Activated T-cell treated with anti-CD3 and anti-CD28 coated beads for 24 hours (primary cell): ENCODE measurements around the gene FHOD3.

Experiments used
- DNase-seq: peaks from one replicate; pipeline ENCODE4 v3.0.0-alpha.2; 2020; ENCODE audit warnings: low read depth

The FHOD3 gene

DNA sequence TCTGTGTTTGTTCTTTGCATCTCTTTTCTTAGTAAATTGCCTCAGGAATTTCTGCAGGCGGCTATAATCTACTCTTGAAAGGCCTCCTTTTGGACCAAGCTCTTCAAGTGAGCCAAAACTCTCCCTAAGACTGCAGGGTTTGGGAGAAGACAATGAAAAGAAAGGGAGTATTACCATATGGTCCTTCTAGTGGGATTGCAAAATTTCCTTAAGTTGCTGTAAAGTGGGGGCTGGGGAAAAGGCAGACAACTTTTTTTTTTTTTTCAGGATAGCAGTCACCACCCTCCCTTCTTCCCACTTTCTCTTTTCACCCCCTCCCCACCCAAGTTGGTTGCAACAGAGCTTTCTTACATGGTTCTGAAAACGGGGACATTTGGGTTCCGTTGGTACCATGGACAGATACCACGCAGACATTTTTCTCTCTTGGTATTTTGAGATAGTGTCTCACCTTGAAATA is 183.7 kb downstream of the FHOD3 start:
- no peak for DNase-seq

DNA sequence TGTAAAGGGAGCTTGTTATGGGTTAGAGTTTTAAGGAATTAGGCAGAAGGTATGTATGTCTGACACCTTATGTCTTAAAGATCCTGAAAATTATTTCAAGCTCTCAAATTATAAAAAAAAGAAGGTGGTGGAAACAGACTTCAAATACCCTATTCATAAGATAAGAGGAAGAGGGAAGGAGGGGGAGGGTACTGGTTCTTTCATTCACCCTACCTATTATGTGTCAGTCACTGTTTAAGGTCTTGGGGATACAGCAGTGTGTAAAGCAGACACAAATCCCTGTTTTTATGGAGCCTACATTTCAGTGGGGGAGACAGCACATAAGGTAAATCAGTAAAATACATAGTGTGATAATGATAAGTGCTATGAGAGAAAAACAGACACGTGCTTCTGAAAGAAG is 184.4 kb downstream of the FHOD3 start:
- no peak for DNase-seq

DNA sequence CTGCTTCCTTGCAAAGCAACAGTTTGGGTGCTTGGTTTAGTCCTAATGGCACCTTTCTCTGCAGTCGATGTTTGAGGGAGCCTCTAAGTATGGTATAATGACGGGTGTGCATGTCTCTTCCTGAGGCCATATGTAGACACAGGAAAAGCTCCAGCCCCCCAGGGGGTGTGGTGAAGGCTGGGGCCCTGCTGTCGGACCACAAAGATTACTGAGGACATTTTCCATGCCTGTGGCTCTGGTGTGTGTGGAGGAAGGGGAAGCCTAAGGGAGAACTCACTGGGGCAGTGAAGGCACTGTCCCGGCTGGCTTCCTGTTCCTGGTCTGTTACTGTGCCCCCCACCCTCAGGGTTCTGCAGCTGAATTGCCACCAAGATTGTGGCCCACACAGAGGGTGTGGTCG is 187.1 kb downstream of the FHOD3 start:
- no peak for DNase-seq

DNA sequence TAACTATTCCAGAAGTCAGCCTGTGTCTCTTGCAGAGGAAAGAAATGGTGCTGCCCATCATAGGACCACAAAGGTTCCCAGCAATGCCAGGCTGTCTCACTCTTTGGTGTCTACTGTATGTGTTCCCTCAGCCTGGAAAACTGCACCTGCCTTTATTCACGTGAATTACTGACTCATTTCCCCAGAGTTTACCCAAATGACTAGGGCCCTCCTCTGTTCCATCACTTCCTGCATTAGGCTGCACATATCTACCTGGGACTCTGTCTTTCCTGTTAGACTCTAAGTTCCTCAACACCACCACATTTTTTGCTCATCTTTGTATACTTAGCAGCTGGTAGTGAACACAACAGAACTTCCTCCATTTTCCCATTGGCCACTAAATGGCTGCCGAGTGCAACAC is 188.3 kb downstream of the FHOD3 start:
- DNase-seq: no peak

DNA sequence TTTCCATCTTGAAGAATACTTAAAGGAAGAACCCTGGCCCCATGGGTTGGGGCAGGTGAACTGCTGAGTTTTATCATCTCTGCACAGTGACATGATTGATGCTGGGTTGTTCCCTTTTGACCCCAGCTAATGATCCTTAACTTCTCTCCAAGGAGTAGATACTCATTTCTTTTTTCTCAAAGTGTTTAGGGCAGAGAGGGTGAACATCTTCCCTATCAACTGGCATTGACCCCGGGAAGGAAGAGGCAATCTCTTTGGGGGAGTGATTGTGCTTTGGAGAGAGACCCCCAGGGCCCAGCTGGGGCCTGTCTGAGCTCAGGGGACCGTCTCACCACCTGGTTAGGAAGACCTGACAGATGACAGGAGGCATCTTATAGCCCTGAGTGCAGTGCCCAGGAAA is 190.6 kb downstream of the FHOD3 start:
- no peak for DNase-seq

DNA sequence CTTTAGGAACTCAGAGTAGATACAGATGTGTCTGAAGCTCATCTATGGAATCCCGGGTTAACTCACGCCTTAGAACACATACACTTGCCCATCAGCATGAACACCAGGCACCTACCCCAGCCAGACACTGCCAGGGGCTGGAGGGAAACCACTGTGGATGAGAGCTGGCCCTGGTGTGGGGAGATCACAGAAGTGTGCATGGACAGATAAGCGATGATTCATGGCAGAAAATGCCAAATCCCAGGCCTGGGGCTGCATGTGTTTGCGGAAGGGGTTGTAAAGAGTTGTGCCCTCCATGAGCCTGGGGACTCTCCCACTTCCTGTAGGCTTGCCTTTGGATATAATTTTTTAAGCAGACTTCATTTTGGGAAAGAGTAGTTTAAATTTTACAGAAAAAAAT is 193.4 kb downstream of the FHOD3 start:
- no peak for DNase-seq

DNA sequence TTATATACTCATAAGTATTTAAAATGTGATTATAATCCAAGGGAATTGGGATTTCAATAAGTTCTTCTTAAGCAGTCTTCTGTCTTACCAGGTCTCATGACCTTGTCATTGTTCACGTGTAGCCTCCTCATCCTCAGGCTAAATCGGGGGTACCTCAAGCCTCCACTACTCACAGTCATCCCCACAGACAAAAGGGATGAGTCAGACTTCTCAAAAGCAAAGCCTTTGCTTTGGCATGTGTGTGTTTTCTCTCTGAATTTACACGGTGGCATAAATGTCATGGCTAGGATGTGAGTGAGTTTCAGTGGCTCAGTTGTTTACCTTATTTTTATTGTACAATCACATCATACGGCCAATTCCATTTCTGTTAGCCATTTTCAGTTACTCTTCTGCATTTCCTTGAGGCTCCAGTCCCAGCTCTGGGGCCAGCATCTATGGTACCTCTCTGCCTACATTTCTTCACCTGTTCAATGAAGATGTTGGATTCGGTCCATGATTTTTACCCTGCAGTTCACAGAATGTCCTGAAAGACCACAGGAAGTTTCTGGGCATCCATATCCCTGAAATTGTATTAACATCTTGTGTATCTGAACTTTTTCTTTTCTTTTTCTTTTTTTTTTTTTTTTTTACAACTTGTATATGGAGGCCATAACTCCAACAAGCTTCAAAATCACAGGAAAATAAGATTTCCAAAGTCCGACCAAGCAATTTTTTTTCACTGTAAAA is 195.3 kb downstream of the FHOD3 start:
- DNase-seq: no peak

DNA sequence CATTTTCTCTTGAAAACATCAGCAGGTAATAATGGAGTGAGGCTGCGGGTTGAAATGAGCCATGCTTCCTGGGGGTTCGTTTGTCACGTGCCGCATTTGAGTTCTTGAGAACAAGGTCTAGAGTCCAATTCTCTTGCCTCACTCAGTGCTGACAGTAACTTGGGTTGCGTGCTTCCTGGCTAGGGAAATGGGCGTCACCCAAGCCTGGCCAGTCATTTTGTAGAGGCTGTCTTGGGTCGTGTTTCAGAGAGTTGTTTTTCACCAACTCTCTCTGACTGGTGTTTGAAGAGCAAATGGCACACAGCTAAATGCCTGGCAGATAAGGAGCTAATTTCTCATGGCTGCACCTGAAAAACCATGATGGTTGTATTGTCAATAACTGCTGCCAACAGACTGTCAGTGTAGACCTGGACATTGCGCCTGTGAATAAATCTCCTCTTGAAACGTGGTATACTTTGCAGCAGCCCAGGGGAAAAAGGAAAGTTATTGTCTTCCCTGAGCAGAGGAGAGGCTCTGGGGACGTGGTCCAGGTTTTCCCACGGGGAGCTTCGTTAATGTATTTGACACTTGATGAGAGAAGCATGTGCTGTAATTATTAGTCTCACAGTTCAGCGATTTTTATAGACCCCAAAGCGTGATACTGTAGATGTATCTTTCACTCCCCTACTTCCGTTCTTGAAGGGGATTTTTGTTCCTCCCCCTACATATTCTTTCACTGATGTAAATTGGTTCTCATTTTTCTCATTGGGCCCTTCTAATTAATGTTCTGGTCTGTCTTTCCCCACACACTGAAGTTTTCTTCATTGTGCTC is 196.0 kb downstream of the FHOD3 start:
- no peak for DNase-seq

DNA sequence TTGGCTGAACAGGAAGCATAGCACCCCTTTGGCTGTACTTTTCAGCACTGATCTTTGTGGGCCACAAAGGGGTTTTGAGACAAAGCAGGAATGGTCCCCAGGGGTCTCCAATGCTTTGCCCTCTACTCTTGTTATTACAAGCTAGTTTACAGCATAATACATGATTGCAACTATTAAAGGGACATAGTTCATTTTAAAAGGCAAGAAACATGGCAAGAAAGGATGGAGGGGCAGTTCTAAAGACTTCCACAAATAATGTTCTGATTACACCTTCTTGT is 196.6 kb downstream of the FHOD3 start:
- no peak for DNase-seq

DNA sequence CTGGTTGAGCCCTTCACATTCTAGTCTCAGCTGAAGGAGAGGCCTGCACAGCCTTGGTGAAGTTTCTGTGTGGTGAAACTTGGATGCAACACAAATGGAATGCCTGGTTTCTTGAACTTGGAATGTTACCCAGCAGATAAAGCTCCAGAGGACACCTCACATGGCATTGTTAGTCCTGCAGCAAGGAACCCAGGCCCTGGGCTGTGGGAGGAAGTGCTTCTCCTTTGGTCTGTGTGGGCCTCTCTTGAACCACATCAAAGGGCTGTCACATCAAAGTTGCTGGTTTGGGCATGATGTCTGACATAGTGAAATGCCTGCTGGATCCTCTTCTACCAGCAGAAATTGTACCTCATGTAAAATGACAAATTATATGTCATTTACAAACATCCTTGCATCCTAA is 198.5 kb downstream of the FHOD3 start:
- DNase-seq: no peak

DNA sequence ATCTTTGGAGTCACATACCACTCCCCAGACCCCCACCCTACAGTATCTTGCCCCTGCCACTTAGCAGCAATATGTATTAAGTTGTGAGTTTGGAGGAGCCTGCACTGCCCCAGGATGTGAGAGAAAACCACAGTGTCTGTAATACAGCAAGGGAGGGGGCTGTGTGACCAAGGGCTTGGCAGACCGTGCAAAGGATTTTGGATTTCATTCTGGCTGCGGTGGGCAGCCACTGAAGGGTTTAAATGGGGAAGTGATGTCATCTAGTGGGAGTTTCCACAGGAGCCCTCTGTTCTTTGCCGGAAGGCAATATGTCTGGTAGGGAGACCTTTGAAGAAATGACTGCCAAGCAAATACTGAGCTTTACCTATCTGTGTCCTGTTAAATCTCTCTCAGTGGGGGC is 202.4 kb downstream of the FHOD3 start:
- no peak for DNase-seq

DNA sequence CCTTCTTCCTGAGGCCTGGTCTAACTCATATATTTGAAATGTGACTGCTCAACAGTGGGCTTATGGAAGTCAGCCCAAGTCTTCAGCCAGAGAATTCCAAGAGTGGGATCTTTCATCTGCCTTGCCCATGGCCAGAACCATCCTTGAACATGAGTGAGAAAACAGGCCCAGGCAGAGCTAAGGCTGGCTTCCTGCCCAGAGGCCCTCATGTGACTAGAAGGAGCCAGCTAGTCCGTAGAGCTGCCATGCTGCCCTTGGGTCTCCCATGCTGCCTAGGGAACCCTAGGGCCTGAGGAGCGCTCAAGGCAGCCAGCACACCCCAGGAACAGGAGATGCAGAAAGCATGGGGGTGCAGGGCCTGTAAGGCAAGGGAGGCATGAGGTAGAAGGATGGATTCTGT is 203.6 kb downstream of the FHOD3 start:
- no peak for DNase-seq

DNA sequence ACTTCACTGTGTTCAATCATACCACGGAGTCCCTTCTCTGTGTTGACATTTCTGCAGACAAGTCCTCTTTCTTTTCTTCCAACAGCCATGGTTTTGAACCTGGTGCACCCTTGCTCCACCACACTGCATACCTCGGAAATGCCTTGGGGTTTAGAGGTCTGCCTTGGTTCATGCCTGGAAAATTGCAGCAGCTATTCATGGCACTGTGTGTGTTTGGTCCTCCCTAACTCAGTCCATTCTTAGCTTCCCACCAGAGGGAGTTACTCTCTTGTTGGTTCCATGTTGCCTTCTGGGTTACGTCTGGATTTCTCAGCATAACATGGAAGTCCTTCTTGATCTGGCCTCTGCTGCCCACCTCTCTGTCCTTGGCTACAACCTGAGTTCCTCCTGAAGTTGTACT is 206.0 kb downstream of the FHOD3 start:
- no peak for DNase-seq

DNA sequence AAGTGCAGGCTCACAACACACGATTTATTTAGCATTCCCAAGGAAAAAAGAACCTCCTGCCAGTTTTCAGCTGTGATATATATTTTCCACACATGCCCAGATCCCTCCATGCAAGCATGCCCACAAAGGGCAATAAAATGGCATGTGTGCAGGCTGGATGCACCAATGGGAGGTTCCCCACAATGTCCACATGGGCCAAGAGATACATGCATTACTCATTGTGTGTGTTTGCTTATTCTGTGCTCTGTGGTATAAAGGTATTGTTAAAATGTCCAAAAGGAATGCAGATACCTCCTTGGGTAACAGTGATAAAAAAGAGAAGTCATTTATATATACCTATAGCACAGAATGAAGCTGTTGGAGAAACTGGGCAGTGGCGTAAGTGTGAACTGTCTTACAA is 207.4 kb downstream of the FHOD3 start:
- no peak for DNase-seq

DNA sequence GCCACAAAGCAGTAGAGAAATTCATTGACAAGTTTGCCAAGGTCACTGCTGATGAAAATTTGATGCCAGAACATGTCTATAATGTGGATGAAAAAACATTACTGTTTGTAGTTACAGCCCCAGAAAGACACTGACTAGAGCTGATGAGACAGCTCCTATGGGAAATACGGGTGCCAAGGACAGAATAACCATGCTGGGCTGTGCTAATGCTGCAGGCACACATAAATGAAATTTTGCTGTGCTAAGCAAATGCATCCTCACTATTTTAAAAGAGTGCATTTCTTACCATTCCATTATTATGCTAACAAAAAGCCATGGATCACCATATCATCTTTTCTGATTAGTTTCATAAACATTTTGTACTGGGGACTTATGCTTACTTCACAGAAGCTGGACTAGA is 208.2 kb downstream of the FHOD3 start:
- DNase-seq: no peak

DNA sequence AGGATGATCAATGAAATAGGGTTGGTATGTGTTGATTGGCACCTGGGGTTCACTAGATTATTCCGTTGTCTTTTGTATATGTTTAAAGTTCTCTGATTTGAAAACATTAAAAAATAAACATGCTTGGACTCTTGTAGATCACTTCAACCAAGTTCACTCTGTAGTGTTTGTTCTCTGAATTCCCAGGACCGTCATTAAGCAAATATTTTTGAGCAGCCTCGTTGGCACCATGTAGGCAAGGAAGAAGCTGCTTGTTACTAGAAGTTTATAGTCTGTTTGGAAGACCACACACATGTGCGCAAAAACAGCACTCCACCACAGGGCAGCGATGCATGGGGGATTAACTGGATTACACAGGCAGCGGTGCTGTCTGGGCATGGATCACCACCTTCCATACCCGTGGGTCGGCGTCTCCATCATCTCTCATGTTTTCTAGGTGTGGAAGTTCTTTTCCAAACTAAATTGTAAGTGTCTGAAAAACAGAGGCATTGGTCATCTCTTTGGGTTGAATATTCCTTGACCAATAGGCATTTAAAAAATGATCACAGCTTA is 212.2 kb downstream of the FHOD3 start:
- no peak for DNase-seq

DNA sequence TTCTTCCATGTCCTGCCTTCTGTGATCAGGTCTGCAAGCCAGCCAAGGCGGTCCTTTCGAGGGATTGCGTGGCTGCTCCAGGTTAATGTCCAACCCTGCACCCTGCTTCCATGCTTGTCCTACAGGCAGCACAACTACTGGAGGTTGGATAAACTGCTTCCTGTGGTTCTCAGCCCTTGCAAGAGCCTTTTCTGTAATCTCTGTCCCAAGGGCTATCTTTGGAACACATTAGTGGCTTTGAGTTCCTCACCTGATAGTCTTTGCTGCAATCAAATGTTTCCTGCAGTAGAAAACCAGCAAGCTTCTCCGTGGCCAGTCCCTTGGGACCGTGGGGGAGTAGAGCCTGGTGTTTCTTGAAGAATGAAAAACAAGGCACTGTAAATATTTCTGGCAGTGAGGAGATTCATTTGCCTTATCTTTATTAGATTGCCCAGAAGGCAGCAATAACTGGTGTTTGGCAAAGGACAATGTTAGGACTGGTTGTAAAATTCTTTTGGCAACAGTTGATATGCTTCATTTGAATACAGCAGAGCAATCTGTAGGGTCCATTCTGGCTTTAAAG is 214.4 kb downstream of the FHOD3 start:
- DNase-seq: no peak

DNA sequence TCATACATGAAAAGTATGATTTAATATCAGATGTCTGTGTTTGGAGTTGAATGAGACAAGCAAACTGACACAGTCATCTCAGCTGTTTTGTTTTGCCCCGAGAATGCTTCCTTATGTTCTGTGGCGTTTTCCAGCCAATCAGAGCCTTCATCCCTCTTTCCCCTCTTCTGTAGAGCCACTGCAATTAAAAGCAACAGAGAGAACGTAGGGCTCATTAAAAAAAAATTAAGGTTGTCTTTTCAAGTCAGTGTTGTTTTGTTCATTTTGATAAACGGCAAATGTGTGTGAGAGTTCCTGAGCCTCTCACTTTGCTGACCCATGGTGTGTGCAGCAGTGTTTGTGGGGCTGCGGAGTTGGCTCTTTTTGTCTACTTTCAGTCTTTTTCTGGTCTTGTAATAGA is 216.0 kb downstream of the FHOD3 start:
- no peak for DNase-seq

DNA sequence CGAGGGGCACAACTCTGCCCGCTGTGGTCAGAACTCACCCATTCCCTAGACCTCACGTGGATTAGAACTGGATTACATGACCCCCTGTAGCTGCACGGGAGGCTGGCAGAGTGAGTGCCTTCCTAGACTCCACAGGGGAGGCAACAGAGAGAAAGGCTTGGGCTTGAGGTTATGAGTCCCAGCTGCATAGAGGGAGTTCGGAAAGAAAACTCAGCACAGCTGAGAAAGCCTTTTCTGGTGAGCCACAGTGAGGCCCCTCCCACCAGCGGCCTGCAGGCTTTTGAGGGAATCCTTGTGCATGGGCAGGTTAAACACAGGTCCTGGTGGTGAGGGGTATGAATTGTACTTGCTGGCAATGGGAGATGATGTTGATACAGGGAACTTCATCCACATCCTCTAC is 217.3 kb downstream of the FHOD3 start:
- DNase-seq: no peak

DNA sequence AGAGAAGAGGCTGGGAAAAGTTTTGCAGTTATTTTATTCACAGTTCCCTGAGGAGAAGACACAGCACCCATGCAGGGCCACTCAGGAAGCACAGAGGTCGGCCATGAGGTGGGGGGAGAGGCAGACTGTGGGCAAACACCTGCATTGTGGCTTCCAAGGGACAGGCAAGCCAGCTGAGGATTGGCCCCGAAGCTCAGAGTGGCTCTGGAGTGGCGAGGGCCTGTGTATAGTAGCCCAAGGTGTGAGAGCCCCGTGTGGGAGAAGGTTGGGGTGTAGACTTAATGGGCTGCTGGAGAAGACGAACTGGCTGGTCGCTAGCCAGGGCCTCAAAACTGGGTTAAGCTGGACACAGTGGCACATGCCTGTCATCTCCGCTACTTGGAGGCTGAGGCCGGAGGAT is 218.7 kb downstream of the FHOD3 start:
- DNase-seq: no peak

DNA sequence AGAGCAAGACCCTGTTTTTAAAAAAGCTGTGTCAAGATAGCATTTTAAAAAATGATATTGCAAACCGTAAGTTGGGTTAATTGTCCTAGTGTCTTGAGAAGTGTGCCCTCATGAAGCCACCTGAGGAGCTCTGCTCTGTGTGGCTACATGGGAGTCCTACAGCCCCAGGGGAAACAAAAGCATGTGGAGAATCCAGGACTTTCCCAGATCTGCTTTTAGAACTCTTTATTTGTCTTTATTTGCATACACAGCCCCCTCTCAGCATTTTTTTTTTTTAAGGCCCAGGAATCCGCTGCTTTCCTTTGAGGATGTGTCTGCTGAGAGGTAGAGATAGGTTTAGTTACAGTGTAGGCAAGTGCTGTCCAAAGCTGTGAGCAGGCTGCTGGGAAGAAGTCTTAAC is 219.2 kb downstream of the FHOD3 start:
- DNase-seq: no peak

DNA sequence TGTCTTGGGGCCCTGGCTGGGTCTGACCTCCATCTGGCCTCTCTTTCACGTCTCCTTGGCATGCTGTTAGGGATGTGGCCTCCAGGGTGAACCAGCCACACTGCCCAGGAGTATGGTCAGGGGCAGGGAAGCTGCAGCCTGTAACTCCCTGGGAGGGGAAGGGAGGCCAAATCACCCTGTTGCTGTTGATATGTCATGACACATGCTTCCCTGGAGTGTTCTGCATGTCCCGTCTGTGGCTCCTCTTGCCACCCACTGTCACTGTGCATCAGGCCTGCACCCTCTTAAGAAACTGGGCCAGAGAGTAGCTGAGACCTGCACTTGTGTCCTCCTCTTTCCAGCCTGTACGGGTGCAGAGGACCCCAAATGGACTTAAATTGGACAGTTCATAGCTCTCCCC is 221.3 kb downstream of the FHOD3 start:
- DNase-seq: no peak

DNA sequence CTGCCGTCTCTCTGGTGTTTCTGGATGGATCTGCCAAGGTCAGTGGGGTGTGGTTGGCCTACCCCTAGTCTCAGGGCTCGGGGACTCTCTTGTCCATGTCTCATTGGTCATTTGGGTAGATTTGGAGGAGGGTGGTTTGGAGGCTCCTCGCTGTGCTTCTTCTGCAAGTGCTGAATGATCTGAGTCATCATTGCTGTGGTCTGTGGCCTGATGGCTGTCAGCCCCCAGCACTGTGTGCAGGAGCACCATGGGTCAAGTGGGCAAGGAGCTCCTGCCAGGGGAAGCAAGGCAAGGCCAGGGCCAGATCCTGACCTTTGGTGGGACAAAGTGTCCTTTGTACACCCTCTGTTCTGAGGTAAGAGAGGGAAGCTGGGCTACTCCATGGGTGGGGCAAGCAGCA is 221.8 kb downstream of the FHOD3 start:
- DNase-seq: no peak
